Measurements from ENCODE around the gene WNT5B.
A peak's percentile ranks its signal among the peaks of the same experiment; 100 is the strongest.
"Not testable (repeated sequence)": the region's sequence is repeated elsewhere in the genome, so short reads cannot be mapped to it uniquely, and the experiment has no call there.

WNT5B gene

DNA sequence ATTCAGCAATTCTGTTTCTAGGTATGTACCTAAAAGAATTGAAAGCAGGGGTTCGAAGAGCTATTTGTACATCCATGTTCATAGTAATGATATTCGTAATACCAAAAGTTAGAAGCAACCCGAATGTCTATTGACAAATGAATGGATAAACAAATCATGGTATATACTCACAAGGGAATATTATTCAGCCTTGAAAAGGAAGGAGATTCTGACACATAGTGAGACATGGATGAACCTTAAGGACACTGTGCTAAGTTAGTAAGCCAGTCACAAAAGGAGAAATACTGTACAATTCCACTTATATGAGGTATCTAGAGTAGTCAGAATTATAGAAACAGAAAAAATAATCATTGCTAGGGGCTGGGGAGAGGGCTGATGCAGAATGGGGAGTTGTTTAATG, 30.3 kb upstream of the WNT5B start:
- no peak for DNase-seq (ENCODE audit: low spot score)

DNA sequence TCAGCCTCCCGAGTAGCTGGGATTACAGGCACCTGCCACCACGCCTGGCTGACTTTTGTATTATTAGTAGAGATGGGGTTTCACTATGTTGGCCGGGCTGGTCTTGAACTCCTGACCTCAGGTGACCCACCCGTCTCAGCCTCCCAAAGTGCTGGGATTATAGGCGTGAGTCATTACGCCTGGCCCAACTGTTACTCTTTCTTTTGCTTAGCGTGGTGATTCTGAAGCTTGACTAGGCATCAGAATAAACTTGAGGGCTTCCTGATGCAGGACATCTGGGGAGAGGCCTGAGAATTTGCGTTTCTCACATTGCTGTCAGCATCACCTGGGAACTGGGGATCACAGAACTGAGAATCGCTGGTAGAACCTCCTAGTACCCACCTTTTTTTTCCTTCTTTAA, 26.3 kb upstream of the WNT5B start:
- not testable (repeated sequence) for DNase-seq (ENCODE audit: low spot score)

DNA sequence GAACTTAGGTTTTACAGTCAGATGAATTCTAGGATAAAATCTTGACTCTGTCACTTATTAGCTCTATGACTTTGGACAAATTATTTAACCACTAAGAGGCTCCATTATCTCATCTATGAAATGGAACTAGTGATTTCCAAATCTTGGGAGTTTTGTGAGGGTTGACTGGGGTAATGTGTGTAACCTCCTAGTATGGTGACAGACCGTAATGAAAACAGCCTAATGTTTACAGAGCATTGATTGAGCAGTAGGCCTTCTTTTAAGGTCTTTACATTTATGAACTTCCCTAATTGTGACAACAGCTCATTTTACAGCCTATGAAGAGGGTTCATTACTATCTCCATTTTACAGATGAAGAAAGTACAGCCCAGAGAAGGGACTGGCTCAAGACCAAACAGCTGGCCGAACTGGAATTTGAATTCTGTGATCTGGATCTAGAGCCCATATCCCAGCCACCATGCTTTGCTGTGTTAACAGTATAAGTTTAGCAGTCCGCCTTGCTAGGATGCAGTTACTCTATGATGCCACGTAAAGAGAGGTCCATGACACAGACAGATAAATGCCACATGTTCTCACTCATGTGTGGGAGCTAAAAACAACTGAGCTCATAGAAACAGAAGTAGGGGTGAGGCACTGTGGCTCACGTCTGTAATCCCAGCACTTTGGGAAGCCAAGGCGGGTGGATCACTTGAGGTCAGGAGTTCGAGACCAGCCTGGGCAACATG, 25.6 kb upstream of the WNT5B start:
- no peak for DNase-seq (ENCODE audit: low spot score)

DNA sequence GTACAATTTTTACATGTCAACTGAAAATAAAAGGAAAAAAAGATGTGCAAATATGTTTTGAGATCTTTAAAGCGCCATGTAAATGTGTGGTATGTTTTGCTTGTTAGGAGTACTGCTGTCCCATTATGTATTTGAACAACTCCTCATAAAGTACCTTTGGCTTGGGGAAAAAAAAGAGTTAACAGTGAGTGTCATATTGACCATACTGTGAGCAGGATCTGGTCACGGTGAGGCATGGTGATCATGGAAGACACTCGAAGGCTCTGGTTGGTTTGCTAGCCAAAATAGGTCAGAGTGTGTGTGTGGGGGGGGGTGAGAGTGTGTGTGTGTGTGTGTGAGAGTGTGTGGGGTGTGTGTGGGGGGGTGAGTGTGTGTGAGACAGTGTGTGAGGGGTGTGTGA, 24.6 kb upstream of the WNT5B start:
- no peak for DNase-seq (ENCODE audit: low spot score)

DNA sequence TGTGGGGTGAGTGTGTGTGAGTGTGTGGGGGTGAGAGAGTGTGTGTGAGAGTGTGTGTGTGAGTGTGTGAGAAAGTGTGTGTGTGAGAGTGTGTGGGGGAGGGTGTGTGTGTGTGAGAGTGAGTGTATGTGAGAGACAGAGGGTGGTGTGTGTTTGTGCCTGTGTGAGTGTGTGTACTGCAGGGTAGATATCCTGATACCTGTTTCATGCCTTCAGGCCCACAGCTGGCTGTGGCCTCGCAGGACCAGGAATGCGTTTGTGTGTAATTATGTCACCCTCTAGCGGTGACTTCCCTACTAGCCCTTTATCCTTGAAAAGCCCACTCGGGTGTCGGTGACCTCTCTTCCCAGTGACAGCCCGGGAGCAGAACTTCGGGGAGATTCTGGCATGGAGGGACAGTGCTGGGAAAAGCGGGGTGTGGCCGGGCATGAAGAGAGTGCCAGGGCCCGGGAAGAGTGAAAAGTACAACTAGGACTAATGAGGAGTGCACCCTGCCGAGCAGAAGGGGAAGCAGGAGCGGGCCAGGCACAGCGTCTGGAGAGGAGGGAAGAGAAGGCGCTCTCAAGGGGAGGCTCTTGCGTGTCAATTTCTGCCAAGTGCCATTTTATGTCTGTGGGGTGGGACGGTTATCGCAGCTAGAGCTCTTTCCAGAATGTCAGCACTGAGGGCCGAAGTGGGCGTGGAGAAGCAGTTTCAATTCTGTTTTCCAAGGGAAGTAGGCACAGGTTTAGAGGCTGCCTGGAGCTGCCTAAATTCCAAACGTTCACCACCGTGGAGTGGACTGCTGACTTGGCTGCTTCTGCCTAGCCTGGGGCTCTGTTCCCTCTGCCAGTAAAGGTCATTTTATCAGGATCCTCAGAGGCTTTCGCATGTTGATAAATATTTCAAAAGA, 23.7 kb upstream of the WNT5B start:
- peak; percentile 84 for DNase-seq (ENCODE audit: low spot score)

DNA sequence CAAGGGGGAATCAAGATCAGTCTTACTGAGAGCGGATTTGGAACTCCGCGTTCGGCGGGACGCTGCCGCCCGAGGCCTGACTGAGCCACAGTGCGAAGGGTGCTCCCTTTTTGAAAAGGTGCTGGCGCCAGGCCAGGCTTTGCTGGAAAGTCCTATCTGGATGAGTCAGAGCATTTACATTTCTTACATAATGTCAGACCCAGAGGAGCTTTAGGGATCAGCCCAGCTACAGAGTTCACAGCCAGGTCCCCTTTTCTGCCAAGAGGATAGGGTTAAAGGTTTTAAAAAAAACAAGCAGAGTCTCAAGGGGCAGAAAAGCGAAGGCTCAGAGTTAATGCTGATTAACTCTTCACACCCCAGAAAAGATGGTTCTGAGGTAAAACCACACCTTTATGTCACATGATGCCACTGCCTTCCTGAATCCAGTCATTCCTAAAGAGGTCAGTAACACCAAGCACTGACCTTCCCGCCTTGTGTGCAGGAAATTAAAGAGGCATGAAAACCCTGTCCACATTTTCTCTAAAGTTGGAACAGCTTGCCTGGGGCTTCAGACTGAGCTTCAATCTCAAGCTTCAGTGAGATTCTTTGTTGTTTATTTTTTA, 22.9 kb upstream of the WNT5B start:
- peak; percentile 94 for DNase-seq (ENCODE audit: low spot score)

DNA sequence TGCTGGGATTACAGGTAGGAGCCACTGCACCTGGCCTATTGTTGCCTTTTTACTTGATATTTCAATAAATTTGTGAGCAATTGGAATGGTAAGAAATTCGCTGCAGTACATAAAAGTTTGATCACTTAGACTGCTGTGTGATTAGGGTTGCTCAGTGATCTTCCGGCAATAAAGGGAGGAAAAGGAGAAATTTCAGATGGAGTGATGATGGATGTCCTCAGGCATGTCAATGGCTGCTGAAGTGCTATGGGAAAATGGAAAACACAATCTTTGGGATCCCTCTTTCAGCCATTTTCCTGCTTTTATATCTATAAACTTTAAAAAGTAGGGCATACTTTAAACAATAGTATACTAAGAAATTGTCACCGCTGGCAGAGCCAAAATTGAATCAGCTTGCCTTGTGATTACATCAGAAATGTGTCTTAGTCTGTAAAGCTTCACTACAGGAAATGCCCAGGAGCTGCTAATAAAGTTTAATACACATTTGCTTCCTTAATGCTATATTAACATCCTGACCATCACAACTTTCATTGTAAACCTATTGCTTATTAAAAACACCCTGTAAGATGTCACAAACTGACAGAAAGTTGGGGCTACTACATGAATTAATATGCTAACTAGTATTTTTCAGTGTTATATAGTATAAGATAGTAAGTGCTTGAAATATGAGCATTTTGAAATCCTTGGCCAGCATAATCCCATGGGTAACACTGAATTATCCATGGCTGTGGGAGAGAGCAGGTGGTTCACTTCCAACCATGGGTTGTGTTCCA, 20.9 kb upstream of the WNT5B start:
- no peak for DNase-seq (ENCODE audit: low spot score)

DNA sequence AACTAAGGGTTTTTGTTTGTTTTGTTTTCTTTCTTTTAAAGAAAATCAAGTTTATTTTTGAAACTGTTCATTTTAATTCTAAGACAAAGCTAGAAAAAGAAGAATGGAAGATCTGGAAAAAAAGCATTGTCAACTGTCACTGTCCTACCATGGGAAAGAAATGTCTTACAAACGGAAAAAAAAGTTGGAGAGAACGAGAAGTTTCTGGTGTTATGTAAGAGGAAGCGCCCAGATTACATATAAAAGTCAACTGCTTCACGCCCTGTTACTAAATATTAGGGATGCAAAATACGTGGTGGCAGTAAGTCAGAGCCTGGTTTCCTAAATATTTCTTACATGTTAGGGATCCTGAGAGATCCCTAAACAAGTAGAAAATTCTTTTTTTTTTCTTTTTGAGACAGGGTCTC, 20.3 kb upstream of the WNT5B start:
- DNase-seq (ENCODE audit: low spot score), result no peak

DNA sequence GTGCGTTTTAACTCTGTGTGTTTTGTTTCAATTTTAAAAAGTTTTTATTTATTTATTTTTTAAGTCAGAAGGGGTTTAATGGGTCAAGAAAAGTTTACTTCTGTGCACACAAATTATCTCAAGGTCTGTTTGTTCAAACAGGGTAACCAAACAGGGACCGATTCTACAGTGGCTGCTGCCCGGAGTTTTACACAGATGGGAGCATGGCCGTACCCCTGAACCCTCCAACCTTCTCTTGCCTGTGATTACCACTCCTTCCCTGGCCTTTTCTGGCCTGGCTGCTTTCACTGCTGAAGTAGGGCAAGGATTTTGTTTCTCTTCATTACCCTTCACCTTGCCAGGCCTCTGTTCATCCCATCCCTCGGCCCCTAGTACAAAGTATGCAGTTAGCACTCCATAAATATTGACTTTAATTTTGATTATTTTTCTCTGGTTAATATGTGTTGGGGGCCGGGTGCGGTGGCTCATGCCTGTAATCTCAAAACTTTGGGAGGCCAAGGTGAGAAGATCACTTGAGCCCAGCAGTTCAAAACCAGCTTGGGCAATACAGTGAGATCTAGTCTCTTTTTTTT, 18.9 kb upstream of the WNT5B start:
- DNase-seq (ENCODE audit: low spot score), result no peak

DNA sequence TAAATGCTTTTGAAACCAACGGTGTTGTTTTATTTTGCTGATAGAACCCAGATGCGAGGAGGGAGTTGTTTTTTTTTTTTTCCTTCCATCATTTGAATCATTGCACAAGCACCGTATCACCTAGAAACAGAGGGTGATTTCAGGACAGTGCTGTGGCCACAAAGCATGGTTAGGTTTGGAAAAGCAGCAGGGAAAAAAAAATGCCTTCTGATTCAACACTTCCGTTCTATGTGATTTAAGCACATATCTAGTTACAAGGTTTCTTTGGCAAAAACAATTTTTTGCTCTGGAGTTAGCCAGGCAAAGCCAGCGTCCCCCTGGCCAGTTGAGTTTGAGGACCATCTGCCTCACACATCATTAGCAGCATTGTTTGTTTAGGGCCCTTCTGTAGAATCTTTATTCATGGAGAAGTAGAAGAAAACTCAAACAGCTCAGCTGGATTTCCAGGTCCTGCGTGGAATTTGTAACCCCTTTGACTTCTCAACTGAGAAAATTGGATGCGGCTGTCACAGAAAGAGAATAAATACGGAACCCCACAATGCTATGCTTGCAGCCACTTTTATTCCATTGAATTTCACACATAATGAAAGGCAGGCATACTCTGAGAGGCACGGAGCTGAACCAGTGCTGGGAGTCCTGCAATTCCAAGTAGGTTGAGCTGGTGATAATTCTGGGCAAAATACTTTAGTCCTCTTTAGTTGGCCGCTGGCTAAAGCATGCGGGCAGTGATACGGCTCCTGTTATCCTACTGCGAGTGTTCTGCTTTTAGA, 17.0 kb upstream of the WNT5B start:
- DNase-seq (ENCODE audit: low spot score), result no peak

DNA sequence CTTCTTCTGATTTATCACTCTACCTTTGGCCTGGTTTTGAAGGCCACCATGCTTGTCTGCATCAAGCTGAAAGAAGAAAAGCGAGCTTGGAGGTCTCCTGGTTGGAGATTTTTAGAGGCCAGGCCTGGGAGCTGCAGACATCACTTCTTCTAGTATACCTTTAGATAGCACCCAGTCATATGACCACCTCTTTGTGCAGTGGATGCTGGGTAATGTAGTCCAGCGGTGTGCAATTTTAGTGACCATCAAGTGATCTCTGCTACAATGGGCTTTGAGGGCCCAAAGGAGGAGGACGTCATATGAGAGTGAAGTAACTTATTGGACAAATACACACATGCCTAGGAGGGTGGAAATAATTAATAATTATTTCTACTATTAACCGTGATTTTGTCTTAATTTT, 15.2 kb upstream of the WNT5B start:
- no peak for DNase-seq (ENCODE audit: low spot score)

DNA sequence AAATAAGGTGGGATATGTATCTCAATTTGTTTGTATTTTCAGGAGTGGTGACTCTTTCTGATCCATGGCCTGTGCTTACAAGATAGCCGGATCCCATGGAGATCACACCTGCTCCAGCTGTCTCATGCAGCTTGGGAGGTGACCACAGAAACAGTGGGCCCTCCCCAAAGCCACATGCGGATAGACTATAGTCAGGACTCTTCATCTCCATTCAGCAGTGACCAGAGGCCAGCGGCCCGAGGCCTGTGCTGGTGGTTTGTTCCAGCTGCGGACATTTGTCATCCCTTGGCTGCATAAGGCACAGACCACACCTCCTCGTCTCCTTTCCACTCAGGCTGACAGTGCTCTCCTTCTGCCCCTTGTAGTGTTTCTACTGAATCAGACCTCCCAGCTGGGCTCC, 14.7 kb upstream of the WNT5B start:
- no peak for DNase-seq (ENCODE audit: low spot score)

DNA sequence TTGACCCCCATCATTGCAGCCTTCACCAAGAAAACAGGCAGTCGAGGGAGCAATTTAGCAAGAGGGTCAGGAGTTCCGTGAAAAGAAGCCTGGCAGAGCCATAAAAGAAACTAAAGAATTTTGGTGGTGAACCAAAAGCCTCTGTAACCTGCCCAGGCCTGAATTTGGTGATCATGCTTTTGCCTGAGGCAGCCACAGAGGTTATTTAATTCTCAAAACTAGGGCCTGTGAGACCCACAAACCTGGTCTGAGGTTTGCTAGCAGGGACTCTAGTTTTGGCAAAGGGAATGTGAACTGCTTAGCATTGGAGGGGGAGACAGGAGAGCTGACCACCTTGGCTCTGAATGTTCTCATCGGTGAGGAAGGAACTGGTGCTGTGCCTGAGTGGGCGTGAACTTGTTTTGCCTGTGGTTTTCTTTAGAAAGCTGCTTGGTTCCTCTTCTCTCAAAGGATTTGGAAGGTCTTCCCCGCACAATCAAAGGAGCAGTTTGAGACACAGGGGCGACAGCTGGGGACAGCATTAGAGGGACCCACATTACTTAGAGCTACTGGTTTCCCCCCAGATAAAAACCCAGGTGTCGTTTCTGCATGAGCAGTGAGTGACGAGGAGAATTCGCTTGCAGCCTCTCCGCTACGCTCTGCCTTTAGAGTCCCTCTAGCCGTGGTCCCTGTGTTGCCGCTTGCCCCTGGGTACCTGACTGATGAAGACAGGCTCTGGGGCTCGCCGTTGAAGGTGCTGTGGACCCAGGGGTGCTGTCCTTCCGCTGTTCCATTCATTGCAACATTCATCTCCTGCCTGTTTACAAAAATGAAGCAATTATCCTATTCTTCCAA, 12.6 kb upstream of the WNT5B start:
- no peak for DNase-seq (ENCODE audit: low spot score)

DNA sequence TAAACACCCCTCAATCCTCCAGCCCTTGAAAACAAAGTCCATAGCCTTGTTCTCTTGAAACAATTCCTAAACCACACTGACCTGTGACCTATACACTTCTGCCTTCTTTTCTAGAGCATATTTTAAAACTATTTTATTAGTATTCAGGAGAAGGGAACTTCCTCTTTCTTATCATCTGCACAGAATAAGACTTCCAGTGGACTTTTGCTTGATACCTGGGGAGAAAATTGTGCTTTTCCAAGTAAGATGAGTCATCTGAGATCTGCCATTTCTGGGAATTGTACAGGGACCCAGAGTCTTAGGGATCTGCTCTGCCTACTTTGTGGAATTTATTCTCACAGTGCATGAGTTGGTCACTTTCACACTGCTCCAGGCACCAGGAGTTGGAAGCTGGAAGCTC, 10.5 kb upstream of the WNT5B start:
- DNase-seq (ENCODE audit: low spot score), result no peak

DNA sequence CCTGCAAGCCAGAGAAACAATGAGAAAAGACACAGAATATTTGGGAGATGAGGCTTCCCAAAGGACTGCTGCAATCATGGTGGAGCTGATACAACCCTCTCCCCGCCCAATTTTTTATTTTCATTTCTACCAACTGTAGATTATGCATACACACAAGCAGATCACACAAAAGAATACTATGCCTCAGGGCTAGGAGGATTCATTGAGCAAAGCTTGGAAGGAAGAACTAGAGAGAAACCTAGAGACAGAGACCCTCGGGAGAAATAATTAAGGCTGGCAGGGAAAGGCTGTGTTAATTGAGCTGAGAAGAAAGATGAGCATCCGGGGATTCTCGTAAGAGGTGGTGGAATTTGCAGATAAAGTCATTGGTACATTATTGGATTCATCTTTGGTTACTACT, 9.9 kb upstream of the WNT5B start:
- no peak for DNase-seq (ENCODE audit: low spot score)

DNA sequence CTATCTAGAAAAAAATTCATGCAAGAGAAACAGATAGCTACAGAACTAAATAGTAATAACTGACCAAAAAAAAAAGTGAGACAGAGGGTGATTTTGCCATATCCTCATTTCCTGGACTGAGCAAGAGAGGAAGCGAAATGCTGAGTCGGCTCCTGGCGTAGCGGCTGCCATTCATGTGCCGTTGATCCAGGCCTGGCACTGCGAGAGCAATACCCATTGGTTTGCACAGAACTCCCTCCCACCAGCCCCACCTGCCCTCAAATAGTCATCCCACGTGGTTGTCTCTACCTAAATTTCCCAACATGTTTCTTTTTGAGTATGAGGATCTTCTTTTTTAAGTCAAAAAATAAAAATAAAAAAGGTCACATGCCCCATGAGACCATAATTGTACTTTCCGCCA, 9.4 kb upstream of the WNT5B start:
- no peak for DNase-seq (ENCODE audit: low spot score)

DNA sequence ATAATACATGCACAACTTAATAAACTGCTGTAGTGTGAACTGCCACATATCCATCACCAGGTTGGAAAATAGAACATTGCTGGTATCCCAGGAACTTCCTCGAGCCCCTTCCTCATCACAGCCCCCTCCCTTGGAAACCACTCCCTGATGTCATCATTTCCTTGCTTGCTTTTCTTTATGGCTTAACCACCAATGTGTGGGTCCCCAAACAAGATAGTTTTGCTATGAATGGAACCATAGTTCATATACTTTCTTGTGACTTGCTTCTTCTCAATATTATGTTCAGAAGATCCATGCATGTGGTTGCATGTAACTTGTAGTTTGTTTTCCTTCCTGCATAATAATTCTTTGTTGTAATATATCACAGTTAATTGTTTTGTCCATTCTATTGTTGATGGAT, 8.9 kb upstream of the WNT5B start:
- DNase-seq (ENCODE audit: low spot score), result no peak

DNA sequence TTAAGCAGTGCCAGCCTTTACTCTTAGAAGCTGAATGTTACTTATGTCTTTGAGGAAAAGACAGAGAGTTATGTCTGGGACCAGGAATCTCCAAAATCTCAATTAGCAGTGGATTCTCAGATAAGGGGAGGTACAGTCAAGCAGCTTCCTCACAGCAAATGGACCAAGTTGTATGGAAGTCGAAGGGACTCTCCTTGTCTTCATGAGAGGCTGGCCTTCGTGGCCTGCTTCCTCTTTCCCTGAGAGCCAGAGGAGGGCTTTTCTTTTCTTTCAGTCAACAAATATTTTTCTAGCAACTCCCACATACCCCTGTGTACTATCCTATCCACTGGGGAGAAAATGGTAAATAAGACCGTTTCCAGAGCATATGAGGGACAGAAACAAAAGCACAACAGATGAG, 6.6 kb upstream of the WNT5B start:
- DNase-seq (ENCODE audit: low spot score), result no peak

DNA sequence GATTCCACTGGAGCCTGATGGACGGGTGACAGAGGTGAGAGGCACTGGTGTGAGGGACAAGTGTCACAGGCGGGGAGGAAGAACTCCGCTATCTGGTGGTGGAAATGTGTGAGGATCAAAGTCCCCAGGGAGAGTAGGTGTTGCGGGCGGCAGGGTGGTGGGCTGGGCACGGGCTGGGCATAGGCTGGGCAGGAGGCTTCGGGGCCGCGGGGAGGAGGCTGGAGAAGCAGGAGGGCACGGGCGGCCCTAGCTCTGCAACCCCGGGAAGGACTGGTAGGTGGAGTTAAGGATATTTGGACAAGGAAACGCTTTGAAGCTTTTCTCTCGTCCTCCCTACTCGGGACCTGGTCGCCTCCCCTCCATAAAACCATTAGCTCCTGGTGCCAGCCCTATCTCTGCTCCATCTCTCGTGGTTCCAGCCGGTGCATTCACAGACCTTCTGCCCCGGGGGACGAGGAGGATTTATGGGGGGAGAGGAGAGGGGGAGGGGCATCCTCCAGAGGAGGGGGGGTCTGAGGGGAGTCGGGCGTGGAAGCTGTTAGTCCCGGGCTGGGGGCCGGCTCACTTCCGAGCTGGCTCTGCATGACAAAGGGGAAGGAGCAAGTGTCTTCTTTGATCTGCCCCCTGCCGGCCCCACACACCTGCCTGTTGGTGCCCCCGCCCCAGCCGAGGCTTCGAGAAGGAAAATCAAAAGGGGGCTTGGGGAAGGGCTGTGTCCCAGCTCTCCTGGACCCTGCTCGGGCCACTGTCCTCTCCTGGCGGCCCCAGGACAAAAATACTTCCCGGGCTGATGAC, 504 bp downstream of the WNT5B start:
- DNase-seq (ENCODE audit: low spot score), result no peak

Measured in hematopoietic multipotent progenitor cell treated with erythropoietin and hydrocortisone succinate and interleukin-3 and kit ligand, for 15 days (in vitro differentiated cells).